Measurements from ENCODE around the gene CNPY1. TPM values are rescaled to one million over a fixed set of nuclear protein-coding genes. Genes with fewer than 3 reads are reported as not detected.

Gene CNPY1
- total and polyA plus RNA-seq, 7 experiments from 2014 or later: not detected

DNA sequence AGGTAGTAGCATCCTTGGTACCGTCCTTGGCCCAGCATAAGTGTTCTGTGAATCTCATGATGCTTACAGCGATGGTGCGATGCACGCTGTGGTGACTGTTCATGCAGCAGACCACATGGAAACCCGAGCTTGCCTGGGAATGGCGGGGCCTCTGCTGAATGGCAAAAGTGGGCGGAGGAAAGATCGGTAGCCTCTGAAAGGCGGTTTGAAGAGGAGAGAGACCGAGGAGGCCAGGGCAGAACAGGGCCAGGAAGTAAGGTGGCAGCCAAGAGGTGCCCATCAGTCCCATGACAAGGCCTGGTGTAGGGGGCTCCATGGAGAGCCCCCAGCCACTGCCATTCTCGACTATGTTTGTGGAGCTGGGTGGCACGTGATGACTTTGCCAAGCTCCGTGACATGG is 33.2 kb upstream of the CNPY1 start:
- Histone ChIP-seq H3K36me3 (ENCODE audit: control insufficient read depth in 2 of 3, insufficient read depth in 3 of 3, low read length in 3 of 3) (no peaks in the 10 kb centered on the region), H3K27ac (ENCODE audit: low read depth, low read length) (no peak overlapping the region), H3K4me1 (ENCODE audit: control insufficient read depth in 2 of 2, insufficient read depth in 2 of 2, low read length in 2 of 2) (no peaks in the 10 kb centered on the region), H3K4me3 (ENCODE audit: low read length) (no peak overlapping the region), H3K9me3 (ENCODE audit: control insufficient read depth in 2 of 3, low read length in 3 of 3) (no peaks in the 10 kb centered on the region), H3K27me3 (ENCODE audit: control insufficient read depth in 2 of 2, insufficient read depth in 2 of 2, low read length in 2 of 2) (no peaks in the 10 kb centered on the region)
- Mint-ChIP-seq H3K27ac (peak overlapping the region in 1 of 9 donors; percentile 68), H3K9me3 (peaks cover 0 to 2% (median 0%) of the 10 kb centered on the region in 11 donors), H3K4me3 (no peak overlapping the region), H3K27me3 (peaks cover 0 to 13% (median 3%) of the 10 kb centered on the region in 5 donors), H3K4me1 (no peaks in the 10 kb centered on the region), H3K36me3 (no peaks in the 10 kb centered on the region)
- POLR2A ChIA-PET: no interaction called here
- CTCF ChIA-PET: no interaction called here
- intact Hi-C loops (cut with micrococcal nuclease): no loop called here
- ATAC-seq (no peak), DNase-seq (no peak)

GRCh38 chr7:155578016-155578415 is 31.7 kb upstream of the CNPY1 start:
- Histone ChIP-seq H3K27me3 (ENCODE audit: control insufficient read depth in 2 of 2, insufficient read depth in 2 of 2, low read length in 2 of 2) (no peaks in the 10 kb centered on the region), H3K9me3 (ENCODE audit: control insufficient read depth in 2 of 3, low read length in 3 of 3) (no peaks in the 10 kb centered on the region), H3K36me3 (ENCODE audit: control insufficient read depth in 2 of 3, insufficient read depth in 3 of 3, low read length in 3 of 3) (no peaks in the 10 kb centered on the region), H3K4me3 (ENCODE audit: low read length) (no peak overlapping the region), H3K4me1 (ENCODE audit: control insufficient read depth in 2 of 2, insufficient read depth in 2 of 2, low read length in 2 of 2) (no peaks in the 10 kb centered on the region), H3K27ac (ENCODE audit: low read depth, low read length) (no peak overlapping the region)
- Mint-ChIP-seq H3K9me3 (no peaks in the 10 kb centered on the region), H3K4me3 (no peak overlapping the region), H3K27me3 (peaks cover 0 to 7% (median 5%) of the 10 kb centered on the region in 5 donors), H3K4me1 (no peaks in the 10 kb centered on the region), H3K36me3 (no peaks in the 10 kb centered on the region), H3K27ac (no peak overlapping the region)
- CTCF ChIA-PET: no interaction called here
- POLR2A ChIA-PET: no interaction called here
- intact Hi-C loops (cut with micrococcal nuclease): no loop called here
- ATAC-seq (no peak), DNase-seq (no peak)

DNA sequence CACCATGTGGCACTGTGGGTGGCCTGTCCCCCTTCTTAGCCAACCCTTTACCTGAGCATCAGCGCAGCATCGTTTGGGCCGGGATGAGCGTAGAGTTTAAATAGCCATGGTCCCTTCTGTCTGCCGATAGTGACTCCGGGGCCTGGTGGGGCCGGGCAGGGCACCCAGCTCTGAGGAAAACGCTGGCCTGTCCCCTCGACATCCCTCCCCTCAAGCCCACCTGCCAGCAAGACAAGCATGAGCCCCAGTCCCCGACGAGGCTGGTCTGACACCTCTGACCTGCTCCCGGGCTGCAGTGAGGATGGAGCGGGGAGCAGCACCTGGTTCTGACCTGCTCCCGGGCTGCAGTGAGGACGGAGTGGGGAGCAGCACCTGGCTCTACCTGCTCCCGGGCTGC is 31.1 kb upstream of the CNPY1 start:
- Mint-ChIP-seq H3K4me1 (no peaks in the 10 kb centered on the region), H3K27ac (no peak overlapping the region), H3K4me3 (no peak overlapping the region), H3K36me3 (no peaks in the 10 kb centered on the region), H3K27me3 (peaks cover 0 to 10% (median 3%) of the 10 kb centered on the region in 5 donors), H3K9me3 (no peaks in the 10 kb centered on the region)
- POLR2A ChIA-PET: no interaction called here
- no peaks in the 10 kb centered on the region for H3K4me1 ChIP-seq (ENCODE audit: control insufficient read depth in 2 of 2, insufficient read depth in 2 of 2, low read length in 2 of 2)
- no peak for DNase-seq
- no peak overlapping the region for H3K4me3 ChIP-seq (ENCODE audit: low read length)
- no peaks in the 10 kb centered on the region for H3K36me3 ChIP-seq (ENCODE audit: control insufficient read depth in 2 of 3, insufficient read depth in 3 of 3, low read length in 3 of 3)
- no peak overlapping the region for H3K27ac ChIP-seq (ENCODE audit: low read depth, low read length)
- CTCF ChIA-PET: no interaction called here
- ATAC-seq: no peak
- intact Hi-C loops (cut with micrococcal nuclease): no loop called here
- no peaks in the 10 kb centered on the region for H3K9me3 ChIP-seq (ENCODE audit: control insufficient read depth in 2 of 3, low read length in 3 of 3)
- no peaks in the 10 kb centered on the region for H3K27me3 ChIP-seq (ENCODE audit: control insufficient read depth in 2 of 2, insufficient read depth in 2 of 2, low read length in 2 of 2)

DNA sequence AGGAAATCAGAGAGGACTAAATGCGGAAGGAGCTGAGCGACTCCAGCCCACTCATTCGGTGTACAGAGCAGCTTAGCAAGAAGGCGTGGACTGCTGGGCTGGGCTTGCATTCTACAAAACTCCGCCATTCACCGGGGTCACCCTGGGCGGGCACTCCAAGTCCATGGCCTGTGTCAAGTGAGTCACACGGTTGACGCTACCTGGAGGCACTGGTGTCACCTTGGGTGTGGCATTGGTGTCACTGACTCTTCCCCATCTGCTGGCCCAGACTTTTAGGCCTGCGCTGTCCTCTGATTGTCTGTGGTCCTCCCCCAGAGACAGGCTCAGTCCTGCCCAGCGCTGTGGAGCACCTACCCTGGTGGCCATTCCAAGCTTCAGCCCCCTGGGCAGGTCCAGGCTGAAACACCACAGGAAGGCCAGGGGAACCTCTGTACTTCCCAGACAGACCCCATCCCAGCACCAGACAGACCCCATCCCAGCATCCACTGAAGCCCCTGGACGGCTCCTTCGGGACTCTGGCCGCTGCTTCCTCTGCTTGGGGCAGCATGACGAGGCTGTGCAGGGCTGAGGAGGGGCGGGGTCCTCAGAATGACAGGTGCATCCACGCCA is 30.6 kb upstream of the CNPY1 start:
- Histone ChIP-seq H3K27ac (ENCODE audit: low read depth, low read length) (no peak overlapping the region), H3K9me3 (ENCODE audit: control insufficient read depth in 2 of 3, low read length in 3 of 3) (no peaks in the 10 kb centered on the region), H3K27me3 (ENCODE audit: control insufficient read depth in 2 of 2, insufficient read depth in 2 of 2, low read length in 2 of 2) (no peaks in the 10 kb centered on the region), H3K4me3 (ENCODE audit: low read length) (no peak overlapping the region), H3K4me1 (ENCODE audit: control insufficient read depth in 2 of 2, insufficient read depth in 2 of 2, low read length in 2 of 2) (no peaks in the 10 kb centered on the region), H3K36me3 (ENCODE audit: control insufficient read depth in 2 of 3, insufficient read depth in 3 of 3, low read length in 3 of 3) (no peaks in the 10 kb centered on the region)
- Mint-ChIP-seq H3K9me3 (no peaks in the 10 kb centered on the region), H3K4me3 (no peak overlapping the region), H3K27ac (no peak overlapping the region), H3K36me3 (no peaks in the 10 kb centered on the region), H3K4me1 (no peaks in the 10 kb centered on the region), H3K27me3 (peaks cover 0 to 11% (median 2%) of the 10 kb centered on the region in 5 donors)
- DNase-seq (no peak), ATAC-seq (no peak)
- CTCF ChIA-PET: no interaction called here
- POLR2A ChIA-PET: no interaction called here
- intact Hi-C loops (cut with micrococcal nuclease): no loop called here

DNA sequence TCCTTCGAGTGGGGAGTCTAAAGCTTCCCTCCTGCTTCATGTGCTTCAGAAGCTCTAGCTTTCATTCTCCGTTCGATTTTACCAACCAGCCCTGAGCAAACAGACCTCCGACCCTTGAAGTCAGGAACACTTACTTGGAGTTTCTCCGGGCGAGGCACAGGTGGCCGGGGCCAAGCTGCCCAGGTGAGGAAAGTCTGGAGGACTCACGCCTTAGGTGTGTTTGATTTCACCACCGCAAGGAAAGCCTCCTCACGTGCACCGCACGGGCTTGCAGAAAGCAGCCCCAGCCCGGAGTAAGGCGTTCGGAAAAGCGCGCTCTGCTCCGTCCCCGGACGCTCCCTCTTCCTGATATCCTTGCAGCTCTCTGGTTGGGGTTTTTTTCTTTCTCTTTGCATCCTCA is 30.1 kb upstream of the CNPY1 start:
- no peak overlapping the region for H3K27ac ChIP-seq (ENCODE audit: low read depth, low read length)
- Mint-ChIP-seq H3K27ac (no peak overlapping the region), H3K4me1 (no peaks in the 10 kb centered on the region), H3K4me3 (no peak overlapping the region), H3K36me3 (no peaks in the 10 kb centered on the region), H3K27me3 (peaks cover 0 to 15% (median 6%) of the 10 kb centered on the region in 5 donors), H3K9me3 (no peaks in the 10 kb centered on the region)
- no peaks in the 10 kb centered on the region for H3K27me3 ChIP-seq (ENCODE audit: control insufficient read depth in 2 of 2, insufficient read depth in 2 of 2, low read length in 2 of 2)
- no peaks in the 10 kb centered on the region for H3K9me3 ChIP-seq (ENCODE audit: control insufficient read depth in 2 of 3, low read length in 3 of 3)
- no peak for DNase-seq
- no peaks in the 10 kb centered on the region for H3K36me3 ChIP-seq (ENCODE audit: control insufficient read depth in 2 of 3, insufficient read depth in 3 of 3, low read length in 3 of 3)
- no peak overlapping the region for H3K4me3 ChIP-seq (ENCODE audit: low read length)
- ATAC-seq: no peak
- intact Hi-C loops (cut with micrococcal nuclease): no loop called here
- no peaks in the 10 kb centered on the region for H3K4me1 ChIP-seq (ENCODE audit: control insufficient read depth in 2 of 2, insufficient read depth in 2 of 2, low read length in 2 of 2)
- ChIA-PET POLR2A (no interaction called here), CTCF (no interaction called here)

- Histone ChIP-seq H3K4me1 (ENCODE audit: control insufficient read depth in 2 of 2, insufficient read depth in 2 of 2, low read length in 2 of 2) (no peaks in the 10 kb centered on the region), H3K36me3 (ENCODE audit: control insufficient read depth in 2 of 3, insufficient read depth in 3 of 3, low read length in 3 of 3) (no peaks in the 10 kb centered on the region), H3K4me3 (ENCODE audit: low read length) (no peak overlapping the region), H3K27ac (ENCODE audit: low read depth, low read length) (no peak overlapping the region), H3K9me3 (ENCODE audit: control insufficient read depth in 2 of 3, low read length in 3 of 3) (no peaks in the 10 kb centered on the region), H3K27me3 (ENCODE audit: control insufficient read depth in 2 of 2, insufficient read depth in 2 of 2, low read length in 2 of 2) (no peaks in the 10 kb centered on the region)
- ChIA-PET CTCF (no interaction called here), POLR2A (no interaction called here)
- no peaks in the 10 kb centered on the region for H3K9me3 Mint-ChIP-seq
- no peak overlapping the region for H3K27ac Mint-ChIP-seq
- DNase-seq (no peak), ATAC-seq (no peak)
- H3K4me3 Mint-ChIP-seq: no peak overlapping the region
- H3K36me3 Mint-ChIP-seq: no peaks in the 10 kb centered on the region
- H3K4me1 Mint-ChIP-seq: peaks cover 0 to 1% (median 0%) of the 10 kb centered on the region in 7 donors
- H3K27me3 Mint-ChIP-seq: peaks cover 0 to 15% (median 6%) of the 10 kb centered on the region in 5 donors
- intact Hi-C loops (cut with micrococcal nuclease): no loop called here
Observed at GRCh38 chr7:155574556-155575290, 28.4 kb upstream of the CNPY1 start.
